Uterus (tissue), 4 donors: ENCODE data around the gene SGO1. TPM values are rescaled to one million over a fixed set of nuclear protein-coding genes. Genes with fewer than 3 reads are reported as not detected.

Experiments
- DNase-seq, 2 donors: peaks; one replicate each; pipeline ENCODE4 v3.0.0-alpha.2; 2019 to 2020
- H3K27ac ChIP-seq, 2 donors: fragments of 200-600 bp; sonication (generic); 1 replicate in 1 of 2; 2 replicates in 1 of 2; pipeline ENCODE4 v1.5.1; 2016 to 2018
- H3K27me3 ChIP-seq, 2 donors: fragments of 200-600 bp; sonication (generic); one replicate each; pipeline ENCODE4 v1.5.1; 2018 to 2019; ENCODE audit warnings: control low read depth in 1 of 2
- H3K36me3 ChIP-seq, 2 donors: fragments of 200-600 bp; sonication (generic); one replicate each; pipeline ENCODE4 v1.5.1; 2019; ENCODE audit warnings: control low read depth in 1 of 2
- H3K4me1 ChIP-seq, 2 donors: fragments of 200-600 bp; sonication (generic); one replicate each; pipeline ENCODE4 v1.5.1; 2018 to 2019; ENCODE audit warnings: control low read depth in 1 of 2
- H3K4me3 ChIP-seq, 2 donors: fragments of 200-600 bp; sonication (generic); 1 replicate in 1 of 2; 2 replicates in 1 of 2; pipeline ENCODE4 v1.5.1; 2018 to 2019; ENCODE audit warnings: mild to moderate bottlenecking in 1 of 2
- H3K9me3 ChIP-seq, 2 donors: fragments of 200-600 bp; sonication (generic); one replicate each; pipeline ENCODE4 v1.5.1; 2019; ENCODE audit warnings: control low read depth in 1 of 2
- POLR2A ChIP-seq, 2 donors: fragments of 450-650 bp; IDR thresholded peaks; one replicate each; pipeline ENCODE4 v1.6.1; 2016; ENCODE audit warnings: antibody characterized with exemption in 2 of 2, mild to moderate bottlenecking in 1 of 2, moderate library complexity in 1 of 2
- intact Hi-C: fragments of 100-400 bp; cut with DNase I; formaldehyde crosslinking; loops from one replicate; pipeline ENCODE4 v1.15.1; 2023; ENCODE audit warnings: low total_unique reads
- total RNA-seq, 4 donors: library from RNA; depleted of rRNA in 3 of 4; stranded (reverse); fragments of >200 nt in 3 of 4; gene quantifications; one replicate each; pipeline versions ENCODE4 v1.1.0 to v1.2.4, GENCODE V29; 2014 to 2023
- TF ChIP-seq, protein P1 (sequence below), 4 experiments: fragments of 200-600 bp in 2 of 4; fragments of 450-650 bp in 2 of 4; sonication (generic) in 2 of 4; IDR thresholded peaks; one replicate each; pipeline ENCODE4 v1.5.1; 2016 to 2019; ENCODE audit warnings: antibody characterized with exemption in 4 of 4, mild to moderate bottlenecking in 2 of 4, moderate library complexity in 1 of 4
- donor health status: DM: yes; HTN: yes; CAD: no.

The SGO1 gene
- total RNA-seq, 4 donors from 2014 or later: 7.2 TPM; not detected in 3

DNA sequence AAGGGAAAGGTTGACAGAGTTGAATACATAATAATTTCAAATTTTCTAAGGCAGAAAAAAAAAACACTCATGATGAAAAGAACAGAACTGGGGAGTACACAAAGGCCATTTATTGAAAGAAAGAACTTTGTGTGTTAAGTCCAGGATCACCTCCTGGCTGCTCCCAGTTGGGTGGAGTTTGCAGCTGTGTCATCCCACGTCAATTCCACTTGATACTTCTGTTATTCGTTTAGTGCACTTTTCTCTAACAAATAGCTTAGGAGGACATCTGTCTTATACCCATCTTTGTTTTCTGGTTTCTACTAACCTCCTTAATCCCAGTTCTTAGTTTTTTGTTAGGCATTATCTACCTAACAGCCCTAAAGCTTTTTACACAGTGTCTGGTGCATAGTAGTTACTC, 44.7 kb downstream of the SGO1 start:
- peak in 1 of 2 donors; percentile 21 for DNase-seq
- H3K4me1 ChIP-seq: no peaks in the 10 kb centered on the region
- peak overlapping the region; percentile 11 to 56 for H3K27ac ChIP-seq
- no peak for TF ChIP-seq POLR2A (IDR thresholded peaks at IDR 0.05)
- TF ChIP-seq, protein P1, sequence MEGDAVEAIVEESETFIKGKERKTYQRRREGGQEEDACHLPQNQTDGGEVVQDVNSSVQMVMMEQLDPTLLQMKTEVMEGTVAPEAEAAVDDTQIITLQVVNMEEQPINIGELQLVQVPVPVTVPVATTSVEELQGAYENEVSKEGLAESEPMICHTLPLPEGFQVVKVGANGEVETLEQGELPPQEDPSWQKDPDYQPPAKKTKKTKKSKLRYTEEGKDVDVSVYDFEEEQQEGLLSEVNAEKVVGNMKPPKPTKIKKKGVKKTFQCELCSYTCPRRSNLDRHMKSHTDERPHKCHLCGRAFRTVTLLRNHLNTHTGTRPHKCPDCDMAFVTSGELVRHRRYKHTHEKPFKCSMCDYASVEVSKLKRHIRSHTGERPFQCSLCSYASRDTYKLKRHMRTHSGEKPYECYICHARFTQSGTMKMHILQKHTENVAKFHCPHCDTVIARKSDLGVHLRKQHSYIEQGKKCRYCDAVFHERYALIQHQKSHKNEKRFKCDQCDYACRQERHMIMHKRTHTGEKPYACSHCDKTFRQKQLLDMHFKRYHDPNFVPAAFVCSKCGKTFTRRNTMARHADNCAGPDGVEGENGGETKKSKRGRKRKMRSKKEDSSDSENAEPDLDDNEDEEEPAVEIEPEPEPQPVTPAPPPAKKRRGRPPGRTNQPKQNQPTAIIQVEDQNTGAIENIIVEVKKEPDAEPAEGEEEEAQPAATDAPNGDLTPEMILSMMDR (IDR thresholded peaks at IDR 0.05): no peak
- intact Hi-C loops: no loop called here
- H3K9me3 ChIP-seq: no peaks in the 10 kb centered on the region
- H3K27me3 ChIP-seq: no peaks in the 10 kb centered on the region
- no peak overlapping the region for H3K4me3 ChIP-seq
- no peaks in the 10 kb centered on the region for H3K36me3 ChIP-seq

DNA sequence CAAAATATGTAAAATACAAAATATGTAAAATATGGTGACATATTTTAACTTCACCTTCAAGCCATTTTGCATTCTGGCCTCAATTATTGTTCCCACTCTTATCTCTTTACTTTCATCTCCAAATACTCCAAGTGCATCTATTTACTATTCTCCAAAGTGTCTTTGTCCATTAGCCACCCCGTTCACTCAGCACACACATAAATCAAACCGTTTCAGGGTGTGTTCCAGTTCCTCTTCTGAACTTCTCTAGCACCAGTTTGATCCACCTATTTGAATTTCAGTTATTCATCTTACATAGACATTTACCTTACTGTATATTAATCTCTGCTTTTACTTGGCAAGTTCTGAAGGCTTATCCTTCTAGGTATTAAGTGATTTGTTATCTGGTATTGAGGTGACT, 45.1 kb downstream of the SGO1 start:
- Histone ChIP-seq H3K27ac (peak overlapping the region in 1 of 2 donors; percentile 56), H3K36me3 (no peaks in the 10 kb centered on the region), H3K9me3 (no peaks in the 10 kb centered on the region), H3K4me3 (no peak overlapping the region), H3K27me3 (no peaks in the 10 kb centered on the region), H3K4me1 (no peaks in the 10 kb centered on the region)
- TF ChIP-seq, protein P1 (IDR thresholded peaks at IDR 0.05): no peak
- no peak for TF ChIP-seq POLR2A (IDR thresholded peaks at IDR 0.05)
- no peak for DNase-seq
- intact Hi-C loops: no loop called here

GRCh38 chr3:20137647-20138046, 48.4 kb downstream of the SGO1 start:
- no peak for TF ChIP-seq POLR2A (IDR thresholded peaks at IDR 0.05)
- TF ChIP-seq, protein P1 (IDR thresholded peaks at IDR 0.05): no peak
- H3K4me1 ChIP-seq: no peaks in the 10 kb centered on the region
- no peaks in the 10 kb centered on the region for H3K36me3 ChIP-seq
- no peak for DNase-seq
- intact Hi-C loops: no loop called here
- H3K9me3 ChIP-seq: no peaks in the 10 kb centered on the region
- H3K4me3 ChIP-seq: no peak overlapping the region
- H3K27ac ChIP-seq: no peak overlapping the region
- no peaks in the 10 kb centered on the region for H3K27me3 ChIP-seq

GRCh38 chr3:20136231-20136630, 49.8 kb downstream of the SGO1 start:
- intact Hi-C loops: no loop called here
- H3K27me3 ChIP-seq: no peaks in the 10 kb centered on the region
- no peaks in the 10 kb centered on the region for H3K9me3 ChIP-seq
- no peak overlapping the region for H3K27ac ChIP-seq
- no peak overlapping the region for H3K4me3 ChIP-seq
- TF ChIP-seq POLR2A (IDR thresholded peaks at IDR 0.05): no peak
- TF ChIP-seq, protein P1 (IDR thresholded peaks at IDR 0.05): no peak
- no peaks in the 10 kb centered on the region for H3K4me1 ChIP-seq
- DNase-seq: no peak
- no peaks in the 10 kb centered on the region for H3K36me3 ChIP-seq

- intact Hi-C loops: no loop called here
- no peaks in the 10 kb centered on the region for H3K36me3 ChIP-seq
Measured at GRCh38 chr3:20130106-20130505, 55.9 kb downstream of the SGO1 start.

More at GRCh38 chr3:20130106-20130505, 55.9 kb downstream of the SGO1 start:
- no peaks in the 10 kb centered on the region for H3K27me3 ChIP-seq
- H3K4me1 ChIP-seq: no peaks in the 10 kb centered on the region
- TF ChIP-seq, protein P1 (IDR thresholded peaks at IDR 0.05): no peak
- TF ChIP-seq POLR2A (IDR thresholded peaks at IDR 0.05): no peak
- DNase-seq: no peak
- no peaks in the 10 kb centered on the region for H3K9me3 ChIP-seq
- no peak overlapping the region for H3K27ac ChIP-seq
- H3K4me3 ChIP-seq: no peak overlapping the region
